Fibroblast of lung (primary cell): ENCODE data around the gene NME8. TPM values are rescaled to one million over a fixed set of nuclear protein-coding genes. Genes with fewer than 3 reads are reported as not detected.

Experiments
- DNase-seq, 2 donors: peaks; one replicate each; pipeline versions ENCODE4 v3.0.0 to v3.0.0-alpha.2; 2010; ENCODE audit warnings: low read depth in 2 of 2
- H2AFZ ChIP-seq: 2 replicates; pipeline ENCODE4 v1.5.1; 2012; ENCODE audit warnings: low read length, control low read depth, inconsistent platforms
- H3K27ac ChIP-seq: 2 replicates; pipeline ENCODE4 v1.5.1; 2011; ENCODE audit warnings: low read length, control low read depth; ENCODE audit not compliant: insufficient read depth
- H3K27me3 ChIP-seq: 2 replicates; pipeline ENCODE4 v1.5.1; 2011; ENCODE audit warnings: mild to moderate bottlenecking, low read length; ENCODE audit not compliant: control insufficient read depth, insufficient read depth
- H3K36me3 ChIP-seq: 2 replicates; pipeline ENCODE4 v1.5.1; 2011; ENCODE audit warnings: low read length; ENCODE audit not compliant: control insufficient read depth, insufficient read depth
- H3K4me1 ChIP-seq: 2 replicates; pipeline ENCODE4 v1.5.1; 2011; ENCODE audit warnings: low read length; ENCODE audit not compliant: control insufficient read depth, insufficient read depth; ENCODE audit errors: extremely low read depth
- H3K4me2 ChIP-seq: 2 replicates; pipeline ENCODE4 v1.5.1; 2011; ENCODE audit warnings: low read length, control low read depth; ENCODE audit not compliant: insufficient read depth; ENCODE audit errors: extremely low read depth
- H3K4me3 ChIP-seq, 4 experiments: fragments of 200-600 bp in 1 of 4; sonication (generic) in 1 of 4; replicated peaks in 1 of 4; 2 replicates each; pipeline ENCODE4 v1.5.1; 2011 to 2016; ENCODE audit warnings: low read length in 4 of 4, low read depth in 3 of 4, mild to moderate bottlenecking in 3 of 4, control low read depth in 2 of 4, inconsistent platforms in 1 of 4, mixed read lengths in 1 of 4; ENCODE audit not compliant: insufficient read depth in 1 of 4; ENCODE audit errors: control extremely low read depth in 1 of 4
- H3K79me2 ChIP-seq: 2 replicates; pipeline ENCODE4 v1.5.1; 2012; ENCODE audit warnings: mild to moderate bottlenecking, low read length, inconsistent platforms; ENCODE audit not compliant: control insufficient read depth, insufficient read depth
- H3K9ac ChIP-seq: 2 replicates; pipeline ENCODE4 v1.5.1; 2011; ENCODE audit warnings: mild to moderate bottlenecking, low read length, control low read depth; ENCODE audit not compliant: insufficient read depth
- H3K9me3 ChIP-seq: 2 replicates; pipeline ENCODE4 v1.5.1; 2012; ENCODE audit warnings: low read depth, low read length; ENCODE audit not compliant: control insufficient read depth, insufficient read depth
- H4K20me1 ChIP-seq: 2 replicates; pipeline ENCODE4 v1.5.1; 2011; ENCODE audit warnings: low read length; ENCODE audit not compliant: control insufficient read depth, insufficient read depth; ENCODE audit errors: extremely low read depth
- CTCF ChIP-seq, 2 donors: IDR thresholded peaks in 1 of 2; conservative IDR thresholded peaks in 1 of 2; 1 replicate in 1 of 2; 2 replicates in 1 of 2; pipeline ENCODE4 v1.5.1; 2011 to 2012; ENCODE audit warnings: low read length in 2 of 2, control low read depth in 1 of 2, inconsistent platforms in 1 of 2, low read depth in 1 of 2, mild to moderate bottlenecking in 1 of 2
- EZH2 ChIP-seq: IDR thresholded peaks from 2 replicates; pipeline ENCODE4 v1.5.1; 2012; ENCODE audit warnings: low read length, control low read depth, mild to moderate bottlenecking; ENCODE audit errors: missing control alignments
- polyA plus RNA-seq, 2 donors: library from polyadenylated mRNA; depleted of rRNA in 1 of 2; stranded (reverse) in 1 of 2; unstranded in 1 of 2; fragments of >200 nt; gene quantifications; 2 replicates each; pipeline ENCODE4 v1.2.1, GENCODE V29; 2011 to 2012; ENCODE audit warnings: missing spikeins in 1 of 2
- total RNA-seq: library from RNA; depleted of rRNA; stranded (reverse); fragments of >200 nt; gene quantifications from 2 replicates; pipeline ENCODE4 v1.2.1, GENCODE V29; 2014

The NME8 gene
- total and polyA plus RNA-seq, 2 donors (not counting 1 experiment from before 2014, with no cell fraction given), result not detected

- Histone ChIP-seq H3K36me3 (no peaks in the 10 kb centered on the region), H3K9me3 (no peaks in the 10 kb centered on the region), H3K27me3 (no peaks in the 10 kb centered on the region), H3K4me1 (peaks cover 8% of the 10 kb centered on the region), H2AFZ (no peak overlapping the region), H3K4me3 (no peak overlapping the region), H3K27ac (no peak overlapping the region), H3K79me2 (no peaks in the 10 kb centered on the region), H3K4me2 (no peak overlapping the region), H3K9ac (no peak overlapping the region), H4K20me1 (no peaks in the 10 kb centered on the region)
- no peak for DNase-seq
- no peak for TF ChIP-seq EZH2
- TF ChIP-seq CTCF (conservative IDR thresholded peaks at IDR 0.05 in 1 of 2, IDR thresholded peaks at IDR 0.05 in 1 of 2; ENCODE audit: low read depth in 1 of 2, low read length in 2 of 2), result no peak
Observed at GRCh38 chr7:37944737-37945054, 96.3 kb downstream of the NME8 start.

GRCh38 chr7:37945336-37945735 is 96.9 kb downstream of the NME8 start:
- Histone ChIP-seq H3K79me2 (no peaks in the 10 kb centered on the region), H3K27me3 (no peaks in the 10 kb centered on the region), H3K27ac (no peak overlapping the region), H3K4me1 (peaks cover 8% of the 10 kb centered on the region), H3K4me3 (no peak overlapping the region), H4K20me1 (no peaks in the 10 kb centered on the region), H3K9ac (no peak overlapping the region), H3K4me2 (no peak overlapping the region), H2AFZ (no peak overlapping the region), H3K9me3 (no peaks in the 10 kb centered on the region), H3K36me3 (no peaks in the 10 kb centered on the region)
- TF ChIP-seq CTCF (conservative IDR thresholded peaks at IDR 0.05 in 1 of 2, IDR thresholded peaks at IDR 0.05 in 1 of 2; ENCODE audit: low read depth in 1 of 2, low read length in 2 of 2) (no peak), EZH2 (no peak)
- peak; percentile 13 to 84 for DNase-seq

- H4K20me1 ChIP-seq, result no peaks in the 10 kb centered on the region
- H3K4me3 ChIP-seq, result no peak overlapping the region
- no peak for TF ChIP-seq CTCF (conservative IDR thresholded peaks at IDR 0.05 in 1 of 2, IDR thresholded peaks at IDR 0.05 in 1 of 2; ENCODE audit: low read depth in 1 of 2, low read length in 2 of 2)
- H2AFZ ChIP-seq, result no peak overlapping the region
- no peaks in the 10 kb centered on the region for H3K9me3 ChIP-seq
- H3K36me3 ChIP-seq, result no peaks in the 10 kb centered on the region
- H3K9ac ChIP-seq, result no peak overlapping the region
- peaks cover 8% of the 10 kb centered on the region for H3K4me1 ChIP-seq
- no peaks in the 10 kb centered on the region for H3K27me3 ChIP-seq
- no peak for DNase-seq
- no peak overlapping the region for H3K27ac ChIP-seq
- no peaks in the 10 kb centered on the region for H3K79me2 ChIP-seq
- H3K4me2 ChIP-seq, result no peak overlapping the region
Observed at GRCh38 chr7:37947138-37947940, 98.9 kb downstream of the NME8 start.
